Natural killer cell (primary cell): ENCODE measurements around the gene CDHR1. TPM values are rescaled to one million over a fixed set of nuclear protein-coding genes. Genes with fewer than 3 reads are reported as not detected.

Experiments
- ATAC-seq, 3 donors: fragments of 150-1000 bp in 2 of 3; fragments of 200-7000 bp in 1 of 3; cut with Tn5 transposase; 1 replicate in 1 of 3; 2 replicates in 2 of 3; pipeline ENCODE4 v1.10.0; 2021; ENCODE audit warnings: mild to moderate bottlenecking in 2 of 3, moderate library complexity in 2 of 3
- DNase-seq, 2 donors: peaks; one replicate each; pipeline versions ENCODE4 v3.0.0 to v3.0.0-alpha.2; 2013 to 2021; ENCODE audit warnings: mixed read lengths in 1 of 2
- H3K27ac ChIP-seq: one replicate; pipeline ENCODE4 v1.5.1; 2013; ENCODE audit warnings: mild to moderate bottlenecking, low read length
- H3K27me3 ChIP-seq: one replicate; pipeline ENCODE4 v1.6.1; 2013; ENCODE audit warnings: low read length; ENCODE audit not compliant: control insufficient read depth, insufficient read depth
- H3K36me3 ChIP-seq: one replicate; pipeline ENCODE4 v1.6.1; 2013; ENCODE audit warnings: low read length; ENCODE audit not compliant: control insufficient read depth, insufficient read depth
- H3K4me1 ChIP-seq: one replicate; pipeline ENCODE4 v1.6.1; 2013; ENCODE audit warnings: low read length; ENCODE audit not compliant: control insufficient read depth, insufficient read depth
- H3K4me3 ChIP-seq: one replicate; pipeline ENCODE4 v1.5.1; 2013; ENCODE audit warnings: low read length
- H3K9me3 ChIP-seq: one replicate; pipeline ENCODE4 v1.6.1; 2013; ENCODE audit warnings: low read length; ENCODE audit not compliant: control insufficient read depth, insufficient read depth
- H3K27ac Mint-ChIP-seq, 2 donors: one replicate each; pipeline ENCODE4 v1.8.0; 2022; ENCODE audit warnings: mild to moderate bottlenecking in 2 of 2, mixed read lengths in 2 of 2, moderate library complexity in 1 of 2
- H3K27me3 Mint-ChIP-seq, 2 donors: one replicate each; pipeline ENCODE4 v1.8.0; 2022; ENCODE audit warnings: low read depth in 2 of 2, mixed read lengths in 2 of 2
- H3K36me3 Mint-ChIP-seq: one replicate; pipeline ENCODE4 v1.8.0; 2022; ENCODE audit warnings: mixed read lengths
- H3K4me1 Mint-ChIP-seq, 2 donors: one replicate each; pipeline ENCODE4 v1.8.0; 2022; ENCODE audit warnings: mixed read lengths in 2 of 2
- H3K4me3 Mint-ChIP-seq: one replicate; pipeline ENCODE4 v1.8.0; 2022; ENCODE audit warnings: mild to moderate bottlenecking, moderate library complexity, mixed read lengths
- H3K9me3 Mint-ChIP-seq, 2 donors: one replicate each; pipeline ENCODE4 v1.8.0; 2022; ENCODE audit warnings: mixed read lengths in 2 of 2
- WGBS: methylation state at CpG from one replicate; pipeline ENCODE4 v1.1.7; 2013; ENCODE audit warnings: missing lambda C conversion rate; ENCODE audit not compliant: insufficient coverage; 5-methylcytosine and 5-hydroxymethylcytosine counted together
- intact Hi-C: fragments of 100-400 bp; cut with micrococcal nuclease; formaldehyde crosslinking; loops from one replicate; pipeline ENCODE4 v1.14.2; 2022
- total RNA-seq, 4 donors: library from RNA; stranded (reverse); fragments of 120-200 nt in 1 of 4; gene quantifications; one replicate each; pipeline versions ENCODE4 v1.2.3 to v1.2.4, GENCODE V29; 2013 to 2022
- TF ChIP-seq, protein P1 (sequence below): fragments of 200-600 bp; IDR thresholded peaks from one replicate; pipeline ENCODE4 v1.8.0; 2022; ENCODE audit warnings: antibody characterized with exemption

CDHR1 gene
- total RNA-seq, 3 donors from 2014 or later (not counting 1 experiment from before 2014, with no cell fraction given) = 4.0 to 9.5 (median 6.5) TPM

DNA sequence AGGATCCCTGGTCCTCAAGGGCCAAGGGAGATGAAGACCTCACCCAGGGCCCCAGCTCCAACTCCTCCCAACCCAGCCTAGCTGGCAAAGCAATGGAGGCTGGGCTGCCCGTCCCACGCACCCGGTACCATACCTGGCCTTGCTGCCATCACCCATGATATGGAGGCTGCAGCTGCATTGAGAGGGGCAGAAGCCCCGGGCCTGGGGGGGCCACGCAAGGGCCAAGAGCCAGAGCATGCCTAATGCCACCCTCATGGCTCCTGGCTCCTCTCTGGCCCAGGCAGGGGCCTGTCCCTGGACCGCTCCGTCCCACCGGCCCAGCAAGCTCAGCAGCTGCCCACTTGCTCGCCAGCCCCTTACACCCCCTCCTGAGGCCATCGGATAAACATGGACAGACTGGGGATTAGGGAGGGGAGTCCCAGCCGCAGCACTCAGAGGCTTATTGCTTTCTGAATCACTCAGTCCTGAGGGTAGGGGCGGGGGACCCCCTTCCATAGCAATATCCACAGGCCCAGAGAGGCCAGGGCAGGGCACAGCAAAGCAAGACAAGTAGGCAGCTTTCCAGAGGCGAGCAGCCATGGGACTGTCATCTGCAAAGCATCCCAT lies 47.0 kb downstream of the CDHR1 start, which contains the start of gene LRIT1:
TSS of gene LRIT1 (minus strand) at position 362 of the 606 bp plus-strand sequence. CDS start at position 255, 107 bp downstream.
- Histone ChIP-seq H3K9me3 (no peaks in the 10 kb centered on the region), H3K36me3 (no peaks in the 10 kb centered on the region), H3K27me3 (no peaks in the 10 kb centered on the region), H3K4me1 (no peaks in the 10 kb centered on the region), H3K27ac (no peak within 1 kb of the TSS), H3K4me3 (no peak within 1 kb of the TSS)
- intact Hi-C loops = no loop called here
- DNase-seq (no peak), ATAC-seq (no peak)
- TF ChIP-seq, protein P1, sequence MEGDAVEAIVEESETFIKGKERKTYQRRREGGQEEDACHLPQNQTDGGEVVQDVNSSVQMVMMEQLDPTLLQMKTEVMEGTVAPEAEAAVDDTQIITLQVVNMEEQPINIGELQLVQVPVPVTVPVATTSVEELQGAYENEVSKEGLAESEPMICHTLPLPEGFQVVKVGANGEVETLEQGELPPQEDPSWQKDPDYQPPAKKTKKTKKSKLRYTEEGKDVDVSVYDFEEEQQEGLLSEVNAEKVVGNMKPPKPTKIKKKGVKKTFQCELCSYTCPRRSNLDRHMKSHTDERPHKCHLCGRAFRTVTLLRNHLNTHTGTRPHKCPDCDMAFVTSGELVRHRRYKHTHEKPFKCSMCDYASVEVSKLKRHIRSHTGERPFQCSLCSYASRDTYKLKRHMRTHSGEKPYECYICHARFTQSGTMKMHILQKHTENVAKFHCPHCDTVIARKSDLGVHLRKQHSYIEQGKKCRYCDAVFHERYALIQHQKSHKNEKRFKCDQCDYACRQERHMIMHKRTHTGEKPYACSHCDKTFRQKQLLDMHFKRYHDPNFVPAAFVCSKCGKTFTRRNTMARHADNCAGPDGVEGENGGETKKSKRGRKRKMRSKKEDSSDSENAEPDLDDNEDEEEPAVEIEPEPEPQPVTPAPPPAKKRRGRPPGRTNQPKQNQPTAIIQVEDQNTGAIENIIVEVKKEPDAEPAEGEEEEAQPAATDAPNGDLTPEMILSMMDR = no peak
- H3K4me1 Mint-ChIP-seq = no peaks in the 10 kb centered on the region
- no peaks in the 10 kb centered on the region for H3K9me3 Mint-ChIP-seq
- H3K27ac Mint-ChIP-seq = no peak within 1 kb of the TSS
- H3K36me3 Mint-ChIP-seq = no peaks in the 10 kb centered on the region
- WGBS = 84% methylated on average over 13 of the region's 13 CpGs
- H3K4me3 Mint-ChIP-seq = no peak within 1 kb of the TSS
- peaks cover 16 to 28% of the 10 kb centered on the region in 2 donors for H3K27me3 Mint-ChIP-seq

DNA sequence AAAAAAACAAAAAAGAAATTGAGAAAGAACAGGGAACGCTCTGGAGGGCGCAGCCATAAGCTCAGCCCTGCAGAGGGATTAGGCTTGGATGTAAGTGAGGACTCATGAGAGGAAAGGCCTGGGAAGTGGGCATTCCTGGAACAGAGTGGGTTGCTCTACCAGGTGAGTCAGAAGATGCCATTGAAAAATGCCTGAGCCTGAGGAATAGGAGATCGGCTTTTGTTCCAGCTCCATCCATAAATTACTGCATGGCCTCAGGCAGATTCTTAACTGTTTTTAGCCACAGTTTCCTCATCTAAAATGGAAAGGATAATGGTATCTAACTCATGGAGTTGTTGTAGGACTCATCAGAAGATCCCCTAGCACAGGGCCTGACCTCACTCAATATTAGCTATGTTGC lies 49.4 kb downstream of the CDHR1 start:
- 82% methylated on average over 3 of the region's 3 CpGs for WGBS
- no peaks in the 10 kb centered on the region for H3K36me3 Mint-ChIP-seq
- H3K4me1 Mint-ChIP-seq = no peaks in the 10 kb centered on the region

DNA sequence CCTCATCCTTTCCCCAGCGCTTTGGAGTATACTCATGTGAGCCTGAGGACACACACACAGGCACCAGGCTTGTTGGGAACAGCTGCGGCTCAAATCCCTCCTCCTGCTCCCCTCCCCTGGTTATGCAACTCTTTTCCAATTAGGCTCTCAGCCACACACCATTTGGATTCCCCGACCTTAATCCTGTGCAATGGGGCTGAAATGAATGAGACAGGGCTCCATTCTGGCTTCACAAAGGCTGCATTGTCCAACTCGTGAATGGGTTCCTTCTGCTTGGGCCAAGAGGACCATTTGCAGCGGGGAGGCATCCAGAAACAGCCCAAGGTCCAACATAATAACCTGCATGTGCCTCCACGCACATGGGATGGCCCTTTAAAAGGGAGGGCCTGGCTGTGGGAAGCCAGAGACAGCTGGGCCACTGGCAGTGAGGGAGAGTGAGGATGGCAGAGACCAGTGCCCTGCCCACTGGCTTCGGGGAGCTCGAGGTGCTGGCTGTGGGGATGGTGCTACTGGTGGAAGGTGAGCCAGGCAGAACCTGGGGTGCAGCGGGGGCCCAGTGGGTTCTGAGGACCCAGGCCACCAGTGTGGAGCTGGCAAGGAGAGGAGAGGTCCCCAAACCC lies 50.4 kb downstream of the CDHR1 start, which contains the start of gene RGR:
TSS of gene RGR (plus strand) at position 403 of the 620 bp plus-strand sequence. CDS start at position 441, 38 bp downstream.
- H3K9me3 ChIP-seq = no peaks in the 10 kb centered on the region
- H3K4me1 ChIP-seq = no peaks in the 10 kb centered on the region
- Mint-ChIP-seq H3K4me3 (no peak within 1 kb of the TSS), H3K4me1 (no peaks in the 10 kb centered on the region), H3K27me3 (peaks cover 6 to 14% of the 10 kb centered on the region in 2 donors), H3K36me3 (no peaks in the 10 kb centered on the region), H3K27ac (no peak within 1 kb of the TSS), H3K9me3 (no peaks in the 10 kb centered on the region)
- ATAC-seq = no peak
- H3K36me3 ChIP-seq = no peaks in the 10 kb centered on the region
- H3K27me3 ChIP-seq = no peaks in the 10 kb centered on the region
- 73% methylated on average over 9 of the region's 9 CpGs for WGBS
- H3K27ac ChIP-seq = no peak within 1 kb of the TSS
- intact Hi-C loops = no loop called here
- no peak for DNase-seq
- H3K4me3 ChIP-seq = no peak within 1 kb of the TSS
- TF ChIP-seq, protein P1 = no peak

More for the DNA sequence above, 49.4 kb downstream of the CDHR1 start:
- Histone ChIP-seq H3K4me1 (no peaks in the 10 kb centered on the region), H3K4me3 (no peak overlapping the region), H3K27ac (no peak overlapping the region), H3K36me3 (no peaks in the 10 kb centered on the region), H3K27me3 (no peaks in the 10 kb centered on the region), H3K9me3 (no peaks in the 10 kb centered on the region)
- Mint-ChIP-seq H3K27ac (no peak overlapping the region), H3K9me3 (no peaks in the 10 kb centered on the region), H3K4me3 (no peak overlapping the region), H3K27me3 (peaks cover 6 to 18% of the 10 kb centered on the region in 2 donors)
- TF ChIP-seq, protein P1 = no peak
- DNase-seq (no peak), ATAC-seq (no peak)
- intact Hi-C loops = no loop called here
